NCI-H524 (cell line): ENCODE data around the gene EIF2AK2.

Experiments
- DNase-seq, 2 experiments: peaks; one replicate each; lab custom pipeline; 2025; lab: John Stamatoyannopoulos, UW

Gene EIF2AK2

GRCh38 chr2:37100054-37100453 lies 56.7 kb downstream of the EIF2AK2 start:
- DNase-seq = no peak

GRCh38 chr2:37098416-37099118 lies 58.2 kb downstream of the EIF2AK2 start:
- DNase-seq = no peak

- no peak for DNase-seq
Observed at GRCh38 chr2:37096568-37096967, 60.2 kb downstream of the EIF2AK2 start.

GRCh38 chr2:37091873-37092272 lies 64.9 kb downstream of the EIF2AK2 start:
- no peak for DNase-seq

- no peak for DNase-seq
Observed at GRCh38 chr2:37090019-37090477, 66.7 kb downstream of the EIF2AK2 start.

GRCh38 chr2:37085731-37086147 lies 71.0 kb downstream of the EIF2AK2 start:
- DNase-seq = no peak

- DNase-seq = no peak
Observed at GRCh38 chr2:37084797-37085196, 72.0 kb downstream of the EIF2AK2 start.

- peak; percentile 92 to 99 for DNase-seq
Observed at GRCh38 chr2:37083873-37084794, 72.6 kb downstream of the EIF2AK2 start, which contains the start of the genes GPATCH11 and HEATR5B. Gene GPATCH11, plus strand, starts transcription at chr2:37084518. Its CDS starts 3,864 bp downstream, at chr2:37088382. Gene HEATR5B, minus strand, starts transcription at chr2:37084372. Its CDS starts 958 bp downstream, at chr2:37083414.

- DNase-seq = no peak
Observed at GRCh38 chr2:37080689-37081088, 76.1 kb downstream of the EIF2AK2 start.

- no peak for DNase-seq
Observed at GRCh38 chr2:37080266-37080665, 76.5 kb downstream of the EIF2AK2 start.

- no peak for DNase-seq
Observed at GRCh38 chr2:37070931-37071330, 85.8 kb downstream of the EIF2AK2 start.

GRCh38 chr2:37068686-37069085 lies 88.1 kb downstream of the EIF2AK2 start:
- no peak for DNase-seq

GRCh38 chr2:37061776-37062175 lies 95.0 kb downstream of the EIF2AK2 start:
- DNase-seq = no peak

- DNase-seq = no peak
Observed at GRCh38 chr2:37061013-37061711, 95.6 kb downstream of the EIF2AK2 start.

- DNase-seq = no peak
Observed at GRCh38 chr2:37060446-37060845, 96.3 kb downstream of the EIF2AK2 start.

GRCh38 chr2:37059841-37060240 lies 96.9 kb downstream of the EIF2AK2 start:
- no peak for DNase-seq

GRCh38 chr2:37052600-37053332 lies 104.0 kb downstream of the EIF2AK2 start:
- no peak for DNase-seq
